B cell (primary cell): Measurements from ENCODE around the gene PIGBOS1. TPM values are rescaled to one million over a fixed set of nuclear protein-coding genes. Genes with fewer than 3 reads are reported as not detected.

Experiments used
- ATAC-seq: fragments of 200-7000 bp; cut with Tn5 transposase; one replicate; pipeline ENCODE4 v1.10.0; 2021; ENCODE audit warnings: low read depth, mild to moderate bottlenecking, moderate number of reproducible peaks, moderate library complexity
- CTCF ChIA-PET: fragments of 350-600 bp; sonication (Branson Sonifier 250); formaldehyde crosslinking; loops from one replicate; lab custom pipeline; 2021; ENCODE audit warnings: antibody characterized with exemption, inconsistent platforms; lab: Charles Lee
- POLR2A ChIA-PET: fragments of 350-600 bp; sonication (Branson Sonifier 250); formaldehyde crosslinking; loops from one replicate; lab custom pipeline; 2021; ENCODE audit warnings: antibody characterized with exemption; lab: Charles Lee
- DNase-seq: peaks from one replicate; pipeline ENCODE4 v3.0.0; 2013
- H2AFZ ChIP-seq: 2 replicates; pipeline ENCODE4 v1.6.1; 2012; ENCODE audit warnings: mild to moderate bottlenecking, low read depth, low read length; ENCODE audit not compliant: insufficient read depth, poor library complexity, severe bottlenecking
- H3K27ac ChIP-seq, 2 donors: 1 replicate in 1 of 2; 2 replicates in 1 of 2; pipeline ENCODE4 v1.5.1; 2012 to 2013; ENCODE audit warnings: low read length in 2 of 2, mild to moderate bottlenecking in 2 of 2, moderate library complexity in 1 of 2
- H3K27me3 ChIP-seq, 4 experiments: fragments of 200-600 bp in 1 of 4; sonication (generic) in 1 of 4; replicated peaks in 1 of 4; 1 replicate in 2 of 4; 2 replicates in 2 of 4; pipeline versions ENCODE4 v1.6.1 to v1.7.0; 2013 to 2016; ENCODE audit warnings: low read length in 3 of 4, mild to moderate bottlenecking in 2 of 4, mixed read lengths in 1 of 4, moderate library complexity in 1 of 4; ENCODE audit not compliant: insufficient read depth in 4 of 4, control insufficient read depth in 3 of 4; ENCODE audit errors: control extremely low read depth in 1 of 4
- H3K36me3 ChIP-seq, 2 experiments: replicated peaks in 1 of 2; 1 replicate in 1 of 2; 2 replicates in 1 of 2; pipeline versions ENCODE4 v1.6.1 to v1.7.1; 2013; ENCODE audit warnings: low read length in 1 of 2; ENCODE audit not compliant: insufficient read depth in 2 of 2, control insufficient read depth in 1 of 2; ENCODE audit errors: control extremely low read depth in 1 of 2, extremely low read depth in 1 of 2
- H3K4me1 ChIP-seq, 2 donors: fragments of 200-600 bp in 1 of 2; sonication (generic) in 1 of 2; 1 replicate in 1 of 2; 2 replicates in 1 of 2; pipeline versions ENCODE4 v1.5.1 to v1.6.1; 2013 to 2017; ENCODE audit warnings: low read length in 2 of 2; ENCODE audit not compliant: control insufficient read depth in 2 of 2, insufficient read depth in 2 of 2
- H3K4me2 ChIP-seq: replicated peaks from 2 replicates; pipeline ENCODE3; 2012; ENCODE audit warnings: mild to moderate bottlenecking, low read depth, low read length; ENCODE audit not compliant: poor library complexity, severe bottlenecking
- H3K4me3 ChIP-seq, 5 experiments: fragments of 200-600 bp in 1 of 5; sonication (generic) in 1 of 5; 1 replicate in 3 of 5; 2 replicates in 2 of 5; pipeline versions ENCODE4 v1.5.1 to v1.7.0; 2011 to 2016; ENCODE audit warnings: low read length in 4 of 5, mild to moderate bottlenecking in 4 of 5, low read depth in 2 of 5, control low read depth in 1 of 5, moderate library complexity in 1 of 5; ENCODE audit not compliant: insufficient read depth in 1 of 5; ENCODE audit errors: control extremely low read depth in 1 of 5, extremely low read depth in 1 of 5
- H3K79me2 ChIP-seq: fragments of 200-600 bp; sonication (generic); one replicate; pipeline ENCODE4 v1.6.0; 2016; ENCODE audit warnings: low read length; ENCODE audit not compliant: control insufficient read depth, insufficient read depth
- H3K9ac ChIP-seq: fragments of 200-600 bp; sonication (generic); 2 replicates; pipeline ENCODE4 v1.6.1; 2017; ENCODE audit warnings: mild to moderate bottlenecking, low read length, moderate library complexity
- H3K9me3 ChIP-seq, 3 donors: one replicate each; pipeline versions ENCODE4 v1.6.1 to v1.7.1; 2013; ENCODE audit warnings: low read length in 2 of 3; ENCODE audit not compliant: control insufficient read depth in 2 of 3, insufficient read depth in 1 of 3; ENCODE audit errors: control extremely low read depth in 1 of 3
- H4K20me1 ChIP-seq: 2 replicates; pipeline ENCODE4 v1.6.0; 2012; ENCODE audit warnings: mild to moderate bottlenecking, low read length; ENCODE audit not compliant: insufficient read depth, control insufficient read depth, poor library complexity, severe bottlenecking
- H3K27ac Mint-ChIP-seq: one replicate; pipeline ENCODE4 v1.8.0; 2021; ENCODE audit warnings: mixed read lengths
- H3K27me3 Mint-ChIP-seq: one replicate; pipeline ENCODE4 v1.8.0; 2021; ENCODE audit warnings: mixed read lengths
- H3K4me1 Mint-ChIP-seq: one replicate; pipeline ENCODE4 v1.8.0; 2021; ENCODE audit warnings: mixed read lengths
- H3K4me3 Mint-ChIP-seq: one replicate; pipeline ENCODE4 v1.8.0; 2021; ENCODE audit warnings: mixed read lengths
- H3K9me3 Mint-ChIP-seq: one replicate; pipeline ENCODE4 v1.8.0; 2022; ENCODE audit warnings: mixed read lengths; ENCODE audit not compliant: insufficient read depth
- CTCF ChIP-seq: fragments of 200-600 bp; IDR thresholded peaks from one replicate; pipeline ENCODE4 v1.8.0; 2022; ENCODE audit warnings: antibody characterized with exemption, mild to moderate bottlenecking
- EZH2 ChIP-seq: IDR thresholded peaks from 2 replicates; pipeline ENCODE4 v1.6.1; 2012; ENCODE audit warnings: borderline replicate concordance, low read depth, mild to moderate bottlenecking, moderate library complexity, low read length; ENCODE audit not compliant: insufficient read depth, poor library complexity, severe bottlenecking
- WGBS: methylation state at CpG from one replicate; pipeline ENCODE4 v1.1.5; 2013; ENCODE audit warnings: missing lambda C conversion rate; ENCODE audit not compliant: insufficient coverage; 5-methylcytosine and 5-hydroxymethylcytosine counted together
- intact Hi-C: fragments of 100-400 bp; cut with micrococcal nuclease; formaldehyde crosslinking; loops from one replicate; pipeline ENCODE4 v1.10.0; 2022
- polyA plus RNA-seq: library from polyadenylated mRNA; depleted of rRNA; stranded (reverse); fragments of >200 nt; gene quantifications from 2 replicates; pipeline ENCODE4 v1.2.3, GENCODE V29; 2012
- total RNA-seq, 2 donors: library from RNA; stranded (reverse); fragments of 120-200 nt in 1 of 2; gene quantifications; 1 replicate in 1 of 2; 2 replicates in 1 of 2; pipeline versions ENCODE4 v1.2.3 to v1.2.4, GENCODE V29; 2013 to 2022

The PIGBOS1 gene
- total and polyA plus RNA-seq, 2 donors (not counting 1 experiment from before 2014, with no cell fraction given) = 15.4 to 16.4 TPM

- no CpG with 5 or more reads among the region's 2 CpGs for WGBS
- Mint-ChIP-seq H3K9me3 (no peaks in the 10 kb centered on the region), H3K4me3 (no peak overlapping the region), H3K4me1 (peaks cover 70% of the 10 kb centered on the region), H3K27me3 (no peaks in the 10 kb centered on the region), H3K27ac (peak overlapping the region; percentile 74)
- Histone ChIP-seq H3K27me3 (no peaks in the 10 kb centered on the region), H3K4me1 (peaks cover 42 to 49% of the 10 kb centered on the region in 2 donors), H3K4me3 (no peak overlapping the region), H3K79me2 (peaks cover 54% of the 10 kb centered on the region), H3K27ac (peak overlapping the region in 1 of 2 donors; percentile 20), H3K9ac (no peak overlapping the region), H3K4me2 (peak overlapping the region; percentile 1), H4K20me1 (no peaks in the 10 kb centered on the region), H3K36me3 (no peaks in the 10 kb centered on the region), H3K9me3 (no peaks in the 10 kb centered on the region), H2AFZ (peak overlapping the region; percentile 30)
- ChIA-PET POLR2A (interaction anchor here (0.6 kb wide), 1 partner anchor 16 kb away, joined by 5 read pairs; no protein-coding TSS in a partner anchor), CTCF (interaction anchor here (2.1 kb wide), 1 partner anchor 10 kb away, joined by 4 read pairs; no protein-coding TSS in a partner anchor)
- ATAC-seq (no peak), DNase-seq (no peak)
- intact Hi-C loops = loop anchor here (1.0 kb wide), 1 partner anchor 10 kb away; no protein-coding TSS in a partner anchor
- TF ChIP-seq CTCF = no peak
- TF ChIP-seq EZH2 = no peak
Observed at GRCh38 chr15:55277715-55278114, 41.2 kb downstream of the PIGBOS1 start.

- Histone ChIP-seq H3K4me1 (peaks cover 38 to 45% of the 10 kb centered on the region in 2 donors), H3K4me3 (no peak overlapping the region), H3K36me3 (no peaks in the 10 kb centered on the region), H3K9ac (no peak overlapping the region), H3K4me2 (peak overlapping the region; percentile 1), H3K79me2 (peaks cover 54% of the 10 kb centered on the region), H4K20me1 (no peaks in the 10 kb centered on the region), H2AFZ (peak overlapping the region; percentile 30), H3K27me3 (no peaks in the 10 kb centered on the region), H3K27ac (peak overlapping the region in 1 of 2 donors; percentile 20), H3K9me3 (no peaks in the 10 kb centered on the region)
- TF ChIP-seq EZH2 (no peak), CTCF (no peak)
- Mint-ChIP-seq H3K4me3 (peak overlapping the region; percentile 32), H3K9me3 (no peaks in the 10 kb centered on the region), H3K27ac (peak overlapping the region; percentile 74), H3K4me1 (peaks cover 67% of the 10 kb centered on the region), H3K27me3 (no peaks in the 10 kb centered on the region)
- ChIA-PET POLR2A (interaction anchor here (0.6 kb wide), 1 partner anchor 16 kb away, joined by 5 read pairs; no protein-coding TSS in a partner anchor), CTCF (interaction anchor here (0.6 to 1.2 kb wide), 2 partner anchors 59 to 60 kb away, joined by 4 read pairs; no protein-coding TSS in a partner anchor)
- intact Hi-C loops = loop anchor here (1.0 kb wide), 1 partner anchor 10 kb away; no protein-coding TSS in a partner anchor
- DNase-seq (no peak), ATAC-seq (no peak)
- 21% methylated on average over 5 of the region's 7 CpGs for WGBS
Observed at GRCh38 chr15:55277116-55277564, 41.8 kb downstream of the PIGBOS1 start.
